ENCODE data around the gene MCM9.
"Not testable (repeated sequence)": the region's sequence is repeated elsewhere in the genome, so short reads cannot be mapped to it uniquely, and the experiment has no call there.

MCM9 gene

GRCh38 chr6:118869894-118870589 lies 64.9 kb downstream of the MCM9 start:
- CTCF ChIA-PET, result no interaction called here
- DNase-seq (ENCODE audit: extremely low spot score), result no peak
- POLR2A ChIA-PET, result no interaction called here
- TF ChIP-seq CTCF (IDR thresholded peaks at IDR 0.05; ENCODE audit: control extremely low read depth, extremely low read depth, low read depth, missing control alignments), result no peak

GRCh38 chr6:118869350-118869749 lies 65.6 kb downstream of the MCM9 start:
- CTCF ChIA-PET, result no interaction called here
- no peak for TF ChIP-seq CTCF (IDR thresholded peaks at IDR 0.05; ENCODE audit: control extremely low read depth, extremely low read depth, low read depth, missing control alignments)
- no peak for DNase-seq (ENCODE audit: extremely low spot score)
- POLR2A ChIA-PET, result no interaction called here

- DNase-seq (ENCODE audit: extremely low spot score); POLR2A ChIA-PET; CTCF ChIA-PET: not testable (repeated sequence)
Measured at GRCh38 chr6:118868901-118869300, 66.1 kb downstream of the MCM9 start.

- ChIA-PET CTCF (interaction anchor here (1.3 kb wide), 1 partner anchor 23 kb away, joined by 3 read pairs; no protein-coding TSS in a partner anchor), POLR2A (no interaction called here)
- no peak for TF ChIP-seq CTCF (IDR thresholded peaks at IDR 0.05; ENCODE audit: control extremely low read depth, extremely low read depth, low read depth, missing control alignments)
- no peak for DNase-seq (ENCODE audit: extremely low spot score)
Measured at GRCh38 chr6:118867181-118867580, 67.8 kb downstream of the MCM9 start.

- TF ChIP-seq CTCF (IDR thresholded peaks at IDR 0.05; ENCODE audit: control extremely low read depth, extremely low read depth, low read depth, missing control alignments), result no peak
- POLR2A ChIA-PET, result no interaction called here
- CTCF ChIA-PET, result interaction anchor here (0.6 to 2.6 kb wide), 15 partner anchors 11 to 300 kb away, joined by 3 to 13 read pairs (median 4); no protein-coding TSS in a partner anchor
- DNase-seq (ENCODE audit: extremely low spot score), result no peak
Measured at GRCh38 chr6:118865100-118865391, 69.9 kb downstream of the MCM9 start.

- ChIA-PET POLR2A (no interaction called here), CTCF (interaction anchor here (0.6 to 2.6 kb wide), 13 partner anchors 10 to 55 kb away, joined by 3 to 13 read pairs (median 5); no protein-coding TSS in a partner anchor)
- DNase-seq (ENCODE audit: extremely low spot score), result no peak
- TF ChIP-seq CTCF (IDR thresholded peaks at IDR 0.05; ENCODE audit: control extremely low read depth, extremely low read depth, low read depth, missing control alignments), result no peak
Measured at GRCh38 chr6:118864341-118865099, 70.4 kb downstream of the MCM9 start.

GRCh38 chr6:118862443-118862842 lies 72.5 kb downstream of the MCM9 start:
- ChIA-PET CTCF (interaction anchor here (1.2 to 2.1 kb wide), 3 partner anchors 14 to 53 kb away, joined by 4 to 7 read pairs (median 5); no protein-coding TSS in a partner anchor), POLR2A (no interaction called here)
- TF ChIP-seq CTCF (IDR thresholded peaks at IDR 0.05; ENCODE audit: control extremely low read depth, extremely low read depth, low read depth, missing control alignments), result no peak
- DNase-seq (ENCODE audit: extremely low spot score), result no peak
